ENCODE results near the gene ECI2. TPM values are rescaled to one million over a fixed set of nuclear protein-coding genes. Genes with fewer than 3 reads are reported as not detected.

ECI2 gene
- total and polyA plus RNA-seq, 2 experiments from 2014 or later = 63.7 to 102 TPM

- H3F3A ChIP-seq (replicated peaks; ENCODE audit: low read depth) = 0 out of 2 replicates have a peak, but pooled peaks cover 5% of the 10 kb centered on the region
- no peak for TF ChIP-seq REST (IDR thresholded peaks at IDR 0.05; ENCODE audit: unreplicated experiment)
- no peak for TF ChIP-seq JUNB (IDR thresholded peaks at IDR 0.05; ENCODE audit: unreplicated experiment)
- no peak for TF ChIP-seq POLR2AphosphoS5 (IDR thresholded peaks at IDR 0.05; ENCODE audit: low read depth)
- no peak for TF ChIP-seq NANOG (IDR thresholded peaks at IDR 0.05; ENCODE audit: borderline replicate concordance)
- TF ChIP-seq EZH2 (IDR thresholded peaks at IDR 0.05; ENCODE audit: low read depth, unreplicated experiment) = no peak
- TF ChIP-seq ZNF331 (CRISPR knock-in tag; IDR thresholded peaks at IDR 0.05; ENCODE audit: low read depth) = no peak
- peak overlapping the region; percentile 79 for H3K4me2 ChIP-seq
- Mint-ChIP-seq H3K4me3 (peak overlapping the region; percentile 81), H3K27ac (peak overlapping the region; percentile 26), H3K4me1 (peaks cover 26% of the 10 kb centered on the region), H3K27me3 (ENCODE audit: insufficient read depth, low read depth, poor library complexity) (peaks cover 4% of the 10 kb centered on the region), H3K36me3 (ENCODE audit: low read depth) (peaks cover 44% of the 10 kb centered on the region), H3K9me3 (peaks cover 17% of the 10 kb centered on the region)
- ATAC-seq (peak; percentile 28), DNase-seq (ENCODE audit: low spot score) (peak; percentile 55)
- H3K4me1 ChIP-seq (ENCODE audit: insufficient read depth) = peaks cover 19% of the 10 kb centered on the region
- H3K27ac ChIP-seq (ENCODE audit: low read depth) = peak overlapping the region; percentile 24; the same call in 1 of the 2 replicates
- H4K20me1 ChIP-seq (replicated peaks; ENCODE audit: insufficient read depth) = 0 out of 2 replicates have a peak, but pooled peaks cover 4% of the 10 kb centered on the region
- peak overlapping the region; percentile 92; the same call in 1 of the 2 replicates for H2AFZ ChIP-seq
- H3K9me2 ChIP-seq (ENCODE audit: insufficient read depth) = no peaks in the 10 kb centered on the region
- peaks cover 25% of the 10 kb centered on the region for H3K79me2 ChIP-seq (replicated peaks; ENCODE audit: insufficient read depth)
- no peaks in the 10 kb centered on the region for H3K27me3 ChIP-seq (ENCODE audit: insufficient read depth)
- peak overlapping the region; percentile 89 for H3K4me3 ChIP-seq
- H3K36me3 ChIP-seq (ENCODE audit: insufficient read depth) = peaks cover 21% of the 10 kb centered on the region
These were observed 1.2 kb downstream of the ECI2 start for GRCh38 chr6:4133941-4134838.

DNA sequence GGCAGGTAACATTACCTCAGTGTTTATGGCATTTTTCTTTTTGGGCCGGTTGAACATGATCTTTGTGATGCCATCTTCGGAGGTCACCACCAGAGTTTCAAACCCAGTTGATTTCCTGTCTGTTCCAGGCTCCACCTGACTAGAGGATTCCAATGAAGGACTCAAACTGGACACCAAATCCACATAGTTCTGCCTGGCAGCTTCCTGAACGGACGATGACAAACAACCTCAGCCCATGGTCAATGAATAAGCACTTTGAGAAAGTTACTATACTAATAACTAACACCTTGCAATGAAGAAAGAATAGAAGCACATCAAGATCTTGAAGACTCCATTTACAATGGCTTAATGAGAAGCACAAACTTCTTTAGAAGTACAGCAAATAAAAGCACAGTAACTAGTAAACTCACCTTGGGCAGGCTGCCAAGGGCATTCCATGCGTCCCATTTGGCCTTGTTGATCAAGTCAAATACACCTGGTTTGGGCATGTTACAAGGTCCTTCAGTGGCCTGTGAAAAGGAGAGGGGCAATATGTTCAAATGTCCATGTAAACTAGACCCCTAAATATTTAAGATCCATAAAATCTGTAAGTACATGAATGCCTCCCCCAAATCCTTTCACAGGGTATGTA is 4.9 kb downstream of the ECI2 start:
- Histone ChIP-seq H3K27ac (ENCODE audit: low read depth) (no peak overlapping the region), H3F3A (replicated peaks; ENCODE audit: low read depth) (no peaks in the 10 kb centered on the region), H3K36me3 (ENCODE audit: insufficient read depth) (peaks cover 45% of the 10 kb centered on the region), H3K4me1 (ENCODE audit: insufficient read depth) (peaks cover 13% of the 10 kb centered on the region), H3K4me2 (no peak overlapping the region), H3K27me3 (ENCODE audit: insufficient read depth) (no peaks in the 10 kb centered on the region), H4K20me1 (replicated peaks; ENCODE audit: insufficient read depth) (0 out of 2 replicates have a peak, but pooled peaks cover 4% of the 10 kb centered on the region), H3K79me2 (replicated peaks; ENCODE audit: insufficient read depth) (peaks cover 25% of the 10 kb centered on the region), H2AFZ (no peak overlapping the region), H3K4me3 (no peak overlapping the region), H3K9me2 (ENCODE audit: insufficient read depth) (no peaks in the 10 kb centered on the region)
- Mint-ChIP-seq H3K27ac (no peak overlapping the region), H3K4me3 (no peak overlapping the region), H3K4me1 (peaks cover 15% of the 10 kb centered on the region; the same call in 2 of the 3 replicates), H3K27me3 (ENCODE audit: insufficient read depth, low read depth, poor library complexity) (peaks cover 2% of the 10 kb centered on the region), H3K36me3 (ENCODE audit: low read depth) (peaks cover 68% of the 10 kb centered on the region), H3K9me3 (peaks cover 17% of the 10 kb centered on the region)
- no peak for ATAC-seq
- TF ChIP-seq NANOG (IDR thresholded peaks at IDR 0.05; ENCODE audit: borderline replicate concordance) (no peak), POLR2AphosphoS5 (IDR thresholded peaks at IDR 0.05; ENCODE audit: low read depth) (no peak)
- no peak for DNase-seq (ENCODE audit: low spot score)

All from GM23338 (cell line).